ENCODE data around the gene ASGR1. TPM values are rescaled to one million over a fixed set of nuclear protein-coding genes. Genes with fewer than 3 reads are reported as not detected.

Gene ASGR1
- total RNA-seq: 0.21 TPM in 1 of 2 replicates, not detected in the other

GRCh38 chr17:7179317-7180254 lies at the start of gene ASGR1:
ASGR1 (minus strand) TSS chr17:7179370; CDS start chr17:7178563, 807 bp downstream.

GRCh38 chr17:7219812-7220592 lies 40.8 kb upstream of the ASGR1 start, which contains the start of the genes ACADVL and DLG4:
ACADVL (plus strand) TSS chr17:7219938; CDS start chr17:7219985, 47 bp downstream.
DLG4 (minus strand) TSS chr17:7219836.

Other genes with a start within 250 kb of the ASGR1 start
- 2.5 and 3.1 TPM in 2 replicates for gene ALOX12, start 183.3 kb downstream of the ASGR1 start, total RNA-seq
- gene RNASEK, start 166.7 kb downstream of the ASGR1 start, total RNA-seq: 139 and 231 TPM in 2 replicates
- not detected in 2 replicates for gene BCL6B, start 156.3 kb downstream of the ASGR1 start, total RNA-seq
- 2.2 and 5.3 TPM in 2 replicates for gene SLC16A13, start 143.4 kb downstream of the ASGR1 start, total RNA-seq
- gene SLC16A11, start 135.3 kb downstream of the ASGR1 start, total RNA-seq: 0.35 TPM in 1 of 2 replicates, not detected in the other
- gene CLEC10A, start 99.1 kb downstream of the ASGR1 start, total RNA-seq: not detected in 2 replicates
- gene ASGR2, start 64.5 kb downstream of the ASGR1 start, total RNA-seq: not detected in 2 replicates
- 4.4 and 6.6 TPM in 2 replicates for gene DLG4, start 40.5 kb upstream of the ASGR1 start, total RNA-seq
- 364 and 375 TPM in 2 replicates for gene ACADVL, start 40.6 kb upstream of the ASGR1 start, total RNA-seq
- gene DVL2, start 55.1 kb upstream of the ASGR1 start, total RNA-seq: 44.9 and 52.6 TPM in 2 replicates
- gene PHF23, start 60.1 kb upstream of the ASGR1 start, total RNA-seq: 33.1 and 35.1 TPM in 2 replicates
- gene GABARAP, start 63.1 kb upstream of the ASGR1 start, total RNA-seq: 309 and 347 TPM in 2 replicates
- 21.6 and 47.5 TPM in 2 replicates for gene CTDNEP1, start 72.4 kb upstream of the ASGR1 start, total RNA-seq
- gene ELP5, start 72.8 kb upstream of the ASGR1 start, total RNA-seq: 38.4 and 42.1 TPM in 2 replicates
- gene CLDN7, start 83.1 kb upstream of the ASGR1 start, total RNA-seq: 86.7 and 132 TPM in 2 replicates
- gene SLC2A4, start 102.3 kb upstream of the ASGR1 start, total RNA-seq: 0.14 and 0.56 TPM in 2 replicates
- 0.51 and 0.63 TPM in 2 replicates for gene YBX2, start 115.3 kb upstream of the ASGR1 start, total RNA-seq
- 554 and 701 TPM in 2 replicates for gene EIF5A, start 128.3 kb upstream of the ASGR1 start, total RNA-seq
- gene GPS2, start 136.0 kb upstream of the ASGR1 start, total RNA-seq: 50.8 and 66.1 TPM in 2 replicates
- 13.4 and 22.5 TPM in 2 replicates for gene NEURL4, start 150.0 kb upstream of the ASGR1 start, total RNA-seq
- gene ACAP1, start 157.2 kb upstream of the ASGR1 start, total RNA-seq: 0.42 and 0.78 TPM in 2 replicates
- 48.4 and 61.1 TPM in 2 replicates for gene KCTD11, start 172.8 kb upstream of the ASGR1 start, total RNA-seq
- not detected in 2 replicates for gene TMEM95, start 175.8 kb upstream of the ASGR1 start, total RNA-seq
- 13.0 and 15.8 TPM in 2 replicates for gene TNK1, start 201.7 kb upstream of the ASGR1 start, total RNA-seq
- gene PLSCR3, start 215.2 kb upstream of the ASGR1 start, total RNA-seq: 64.6 and 96.0 TPM in 2 replicates
- 117 and 202 TPM in 2 replicates for gene TMEM256, start 224.7 kb upstream of the ASGR1 start, total RNA-seq
- gene NLGN2, start 228.5 kb upstream of the ASGR1 start, total RNA-seq: 6.0 and 8.9 TPM in 2 replicates
- not detected in 2 replicates for gene SPEM1, start 241.0 kb upstream of the ASGR1 start, total RNA-seq
- gene SPEM2, start 246.2 kb upstream of the ASGR1 start, total RNA-seq: not detected in 2 replicates
- gene SPEM3, start 249.5 kb upstream of the ASGR1 start, total RNA-seq: not detected in 2 replicates